ENCODE measurements around the gene IFT122.

DNA sequence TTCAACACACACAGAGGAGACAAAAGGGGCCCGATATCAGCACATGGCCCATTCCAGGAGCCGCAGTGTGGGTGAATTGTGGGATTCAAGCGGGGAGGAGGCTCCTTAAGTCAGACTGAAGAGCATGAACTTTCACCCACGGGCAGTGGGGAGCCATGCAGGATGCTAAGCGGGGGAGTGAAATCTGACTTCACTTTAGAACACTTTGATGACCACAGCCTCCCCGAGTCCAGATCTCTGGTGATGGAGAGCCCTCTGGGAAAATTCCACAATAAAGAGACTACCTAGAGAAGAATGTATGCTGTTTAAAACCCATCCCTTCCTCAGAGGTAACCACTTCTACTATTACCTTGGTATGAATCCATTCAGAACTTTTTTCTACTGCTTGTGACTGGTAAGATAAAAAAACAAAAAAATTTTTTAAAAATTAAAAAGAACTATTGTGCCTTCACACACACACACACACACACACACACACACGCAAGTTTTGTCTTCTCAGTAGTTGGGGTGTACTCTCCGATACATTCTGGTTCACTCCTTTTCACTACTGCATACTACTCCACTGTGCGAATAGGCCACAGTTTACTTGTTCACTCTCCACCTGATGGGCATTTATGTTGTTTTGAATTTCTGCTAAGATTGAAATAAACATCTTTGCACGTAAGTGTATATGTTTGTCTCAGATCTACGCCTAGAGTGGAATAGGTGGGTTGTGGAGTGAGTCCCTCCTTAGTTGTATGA lies 100.9 kb downstream of the IFT122 start:
- no peak for TF ChIP-seq POLR2A (IDR thresholded peaks at IDR 0.05)
- TF ChIP-seq, protein P1, sequence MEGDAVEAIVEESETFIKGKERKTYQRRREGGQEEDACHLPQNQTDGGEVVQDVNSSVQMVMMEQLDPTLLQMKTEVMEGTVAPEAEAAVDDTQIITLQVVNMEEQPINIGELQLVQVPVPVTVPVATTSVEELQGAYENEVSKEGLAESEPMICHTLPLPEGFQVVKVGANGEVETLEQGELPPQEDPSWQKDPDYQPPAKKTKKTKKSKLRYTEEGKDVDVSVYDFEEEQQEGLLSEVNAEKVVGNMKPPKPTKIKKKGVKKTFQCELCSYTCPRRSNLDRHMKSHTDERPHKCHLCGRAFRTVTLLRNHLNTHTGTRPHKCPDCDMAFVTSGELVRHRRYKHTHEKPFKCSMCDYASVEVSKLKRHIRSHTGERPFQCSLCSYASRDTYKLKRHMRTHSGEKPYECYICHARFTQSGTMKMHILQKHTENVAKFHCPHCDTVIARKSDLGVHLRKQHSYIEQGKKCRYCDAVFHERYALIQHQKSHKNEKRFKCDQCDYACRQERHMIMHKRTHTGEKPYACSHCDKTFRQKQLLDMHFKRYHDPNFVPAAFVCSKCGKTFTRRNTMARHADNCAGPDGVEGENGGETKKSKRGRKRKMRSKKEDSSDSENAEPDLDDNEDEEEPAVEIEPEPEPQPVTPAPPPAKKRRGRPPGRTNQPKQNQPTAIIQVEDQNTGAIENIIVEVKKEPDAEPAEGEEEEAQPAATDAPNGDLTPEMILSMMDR (IDR thresholded peaks at IDR 0.05), result no peak
